Thymus (tissue), 11 donors: ENCODE measurements around the gene SARDH. TPM values are rescaled to one million over a fixed set of nuclear protein-coding genes. Genes with fewer than 3 reads are reported as not detected.
A peak's percentile ranks its signal among the peaks of the same experiment; 100 is the strongest.

Experiments used
- DNase-seq, 9 donors: peaks; one replicate each; pipeline ENCODE4 v3.0.0-alpha.2; 2013; ENCODE audit warnings: low spot score in 9 of 9, low read depth in 6 of 9, missing footprints in 1 of 9
- H3K27ac ChIP-seq, 2 donors: one replicate each; pipeline ENCODE4 v1.5.1; 2013; ENCODE audit warnings: control low read depth in 1 of 2, low read depth in 1 of 2, low read length in 1 of 2, mild to moderate bottlenecking in 1 of 2, moderate library complexity in 1 of 2
- H3K27me3 ChIP-seq, 2 donors: one replicate each; pipeline ENCODE4 v1.5.1; 2013; ENCODE audit warnings: low read length in 1 of 2; ENCODE audit not compliant: control insufficient read depth in 2 of 2, insufficient read depth in 1 of 2
- H3K36me3 ChIP-seq, 2 donors: one replicate each; pipeline ENCODE4 v1.5.1; 2013; ENCODE audit warnings: low read length in 1 of 2, mild to moderate bottlenecking in 1 of 2, moderate library complexity in 1 of 2; ENCODE audit not compliant: control insufficient read depth in 2 of 2, insufficient read depth in 2 of 2
- H3K4me1 ChIP-seq, 2 donors: one replicate each; pipeline ENCODE4 v1.5.1; 2013; ENCODE audit warnings: low read length in 2 of 2; ENCODE audit not compliant: control insufficient read depth in 2 of 2, insufficient read depth in 2 of 2
- H3K4me3 ChIP-seq, 2 donors: one replicate each; pipeline ENCODE4 v1.5.1; 2013; ENCODE audit warnings: low read length in 2 of 2, control low read depth in 1 of 2, mild to moderate bottlenecking in 1 of 2
- H3K9me3 ChIP-seq, 2 donors: one replicate each; pipeline ENCODE4 v1.5.1; 2013; ENCODE audit warnings: low read length in 1 of 2, mild to moderate bottlenecking in 1 of 2; ENCODE audit not compliant: control insufficient read depth in 2 of 2, insufficient read depth in 1 of 2
- WGBS: extraction: QIAGEN DNeasy Blood & Tissue Kit; methylation state at CpG from one replicate; pipeline ENCODE4 v1.1.7; 2013; 5-methylcytosine and 5-hydroxymethylcytosine counted together
- polyA plus RNA-seq: library from polyadenylated mRNA; stranded (reverse); fragments of 200-250 nt; gene quantifications from one replicate; pipeline ENCODE4 v1.2.3, GENCODE V29; 2013
- total RNA-seq: library from RNA; stranded (reverse); fragments of 120-200 nt; gene quantifications from one replicate; pipeline ENCODE4 v1.2.4, GENCODE V29; 2013
- donor health status: healthy.

SARDH gene
- total and polyA plus RNA-seq, 2 donors, result 5.4 to 13.1 TPM

DNA sequence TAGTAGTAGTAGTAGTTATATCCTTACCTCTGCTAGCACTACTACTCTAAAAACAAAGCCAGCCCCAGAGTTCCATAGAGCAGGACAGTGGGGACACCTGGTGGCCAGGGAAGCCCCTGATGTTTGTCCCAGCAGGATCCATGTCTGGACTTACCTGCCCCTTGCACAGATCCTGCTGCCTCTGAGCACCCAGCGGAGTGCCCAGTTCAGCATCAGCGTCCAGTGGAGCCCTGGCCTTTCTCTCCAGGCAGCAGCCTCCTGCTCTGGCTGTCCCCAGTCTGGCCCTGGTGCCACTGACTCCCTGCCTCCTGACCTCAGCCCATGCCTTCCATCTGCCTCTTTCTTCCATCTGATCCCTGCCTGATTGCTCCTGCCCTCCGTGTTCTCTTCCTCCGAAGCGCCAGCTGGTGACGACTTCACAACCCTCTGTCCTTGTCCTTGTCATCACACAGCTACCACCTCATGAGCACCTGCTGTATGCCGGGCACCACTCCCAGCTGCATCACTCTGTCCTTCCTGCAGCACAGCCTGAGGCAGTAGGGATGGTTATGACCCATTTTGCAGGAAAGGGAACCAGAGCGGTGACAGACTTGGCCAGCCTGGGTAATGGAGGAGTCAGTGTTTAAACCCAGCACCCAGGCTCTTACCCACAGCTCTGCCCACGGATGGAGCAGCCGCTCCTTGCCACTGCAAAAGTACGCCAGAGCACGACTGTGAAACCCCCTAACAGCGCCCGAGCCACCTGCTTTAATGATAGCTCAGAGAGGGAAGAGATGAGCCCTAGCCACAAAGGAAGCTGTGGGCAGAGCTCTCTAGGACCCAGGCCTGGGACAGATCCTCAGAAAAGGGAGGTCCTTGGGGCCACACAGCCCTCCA is 11.5 kb downstream of the SARDH start:
- no peak overlapping the region for H3K4me3 ChIP-seq
- 37% methylated on average over 14 of the region's 14 CpGs for WGBS
- peaks cover 0 to 22% of the 10 kb centered on the region in 2 donors for H3K27me3 ChIP-seq
- no peaks in the 10 kb centered on the region for H3K9me3 ChIP-seq
- no peaks in the 10 kb centered on the region for H3K36me3 ChIP-seq
- no peak overlapping the region for H3K27ac ChIP-seq
- H3K4me1 ChIP-seq, result peaks cover 0 to 16% of the 10 kb centered on the region in 2 donors
- DNase-seq, result peak in 2 of 9 donors; percentile 60 to 67

DNA sequence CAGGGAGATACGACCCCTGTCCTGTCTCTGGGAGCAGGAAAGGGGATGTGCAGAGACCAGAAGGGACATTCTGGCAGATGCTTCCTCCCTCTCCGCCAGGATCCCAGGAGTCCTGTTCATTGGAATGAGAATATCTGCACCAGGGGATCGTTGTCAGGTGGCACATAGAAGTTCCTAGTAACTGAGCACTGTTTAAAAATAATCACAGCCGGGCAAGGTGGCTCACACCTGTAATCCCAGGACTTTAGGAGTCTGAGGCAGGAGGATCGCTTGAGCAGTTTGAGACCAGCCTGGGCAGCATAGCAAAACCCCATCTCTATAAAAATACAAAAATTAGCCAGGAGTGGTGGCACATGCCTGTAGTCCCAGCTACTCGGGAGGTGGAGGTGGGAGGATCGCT is 12.3 kb downstream of the SARDH start:
- H3K27ac ChIP-seq, result no peak overlapping the region
- WGBS, result 90% methylated on average over 7 of the region's 7 CpGs
- H3K36me3 ChIP-seq, result no peaks in the 10 kb centered on the region
- DNase-seq, result no peak
- H3K4me1 ChIP-seq, result peaks cover 0 to 16% of the 10 kb centered on the region in 2 donors
- H3K27me3 ChIP-seq, result peaks cover 0 to 20% of the 10 kb centered on the region in 2 donors
- H3K4me3 ChIP-seq, result no peak overlapping the region
- no peaks in the 10 kb centered on the region for H3K9me3 ChIP-seq

- no peak overlapping the region for H3K4me3 ChIP-seq
- 96% methylated on average over 15 of the region's 15 CpGs for WGBS
Measured at GRCh38 chr9:133718563-133719315, 19.4 kb downstream of the SARDH start.

DNA sequence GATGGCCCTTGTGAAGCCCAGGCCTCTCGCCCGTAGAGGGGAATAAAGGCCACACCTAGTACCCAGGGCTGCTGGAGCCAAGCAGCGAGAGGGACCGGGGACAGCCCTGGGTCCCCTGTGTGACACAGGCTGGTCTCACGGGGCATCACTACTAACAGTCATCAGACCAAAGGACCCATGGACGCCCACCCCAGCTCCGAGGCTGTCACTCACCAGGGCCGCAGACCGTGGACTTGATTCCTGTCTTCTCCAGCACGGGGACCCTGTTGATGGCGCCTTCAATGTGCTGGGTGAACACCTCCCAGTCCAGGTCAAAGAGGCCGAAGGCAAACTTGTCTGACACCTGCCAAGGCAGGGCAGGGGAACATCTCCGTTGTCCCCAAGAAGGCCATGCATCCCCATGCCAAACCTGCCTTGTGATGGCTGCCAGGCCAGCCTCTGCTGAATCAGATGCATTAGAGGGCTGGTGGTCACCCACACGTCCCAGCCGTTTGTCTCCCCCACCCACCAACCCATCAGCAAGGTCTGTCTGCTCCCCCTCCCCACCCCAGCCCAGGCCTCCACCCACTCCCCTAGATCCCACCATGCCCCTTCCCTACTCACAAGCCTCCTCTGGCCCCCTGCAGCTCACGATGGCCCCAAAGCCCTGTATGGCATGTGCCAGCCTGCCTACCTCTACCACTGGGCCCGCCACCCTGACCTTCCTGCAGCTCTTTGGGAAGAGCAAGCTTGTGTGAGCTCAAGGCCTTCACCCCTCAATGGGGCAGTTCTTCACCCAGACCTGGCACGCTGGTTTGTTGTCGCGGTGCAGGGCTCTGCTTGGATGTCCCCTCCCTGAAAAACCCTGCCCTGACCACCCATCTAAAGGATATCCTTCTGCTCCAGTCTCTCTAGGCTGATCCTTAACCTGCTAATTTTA is 20.8 kb downstream of the SARDH start:
- no peak overlapping the region for H3K4me3 ChIP-seq
- 97% methylated on average over 20 of the region's 20 CpGs for WGBS
- peaks cover 12 to 32% of the 10 kb centered on the region in 2 donors for H3K4me1 ChIP-seq
- no peak for DNase-seq
- no peak overlapping the region for H3K27ac ChIP-seq
- H3K27me3 ChIP-seq, result peaks cover 2 to 26% of the 10 kb centered on the region in 2 donors
- no peaks in the 10 kb centered on the region for H3K36me3 ChIP-seq
- peaks cover 0 to 5% of the 10 kb centered on the region in 2 donors for H3K9me3 ChIP-seq

More at GRCh38 chr9:133718563-133719315, 19.4 kb downstream of the SARDH start:
- Histone ChIP-seq H3K27ac (no peak overlapping the region), H3K27me3 (peaks cover 2 to 12% of the 10 kb centered on the region in 2 donors), H3K4me1 (peaks cover 0 to 19% of the 10 kb centered on the region in 2 donors), H3K9me3 (peaks cover 0 to 2% of the 10 kb centered on the region in 2 donors), H3K36me3 (no peaks in the 10 kb centered on the region)
- no peak for DNase-seq

- peaks cover 0 to 5% of the 10 kb centered on the region in 2 donors for H3K9me3 ChIP-seq
- H3K27me3 ChIP-seq, result peaks cover 2 to 33% of the 10 kb centered on the region in 2 donors
- peaks cover 14 to 40% of the 10 kb centered on the region in 2 donors for H3K4me1 ChIP-seq
- no peaks in the 10 kb centered on the region for H3K36me3 ChIP-seq
- no peak for DNase-seq
- H3K27ac ChIP-seq, result no peak overlapping the region
- 90% methylated on average over 8 of the region's 8 CpGs for WGBS
- no peak overlapping the region for H3K4me3 ChIP-seq
Measured at GRCh38 chr9:133716564-133717112, 21.5 kb downstream of the SARDH start.

DNA sequence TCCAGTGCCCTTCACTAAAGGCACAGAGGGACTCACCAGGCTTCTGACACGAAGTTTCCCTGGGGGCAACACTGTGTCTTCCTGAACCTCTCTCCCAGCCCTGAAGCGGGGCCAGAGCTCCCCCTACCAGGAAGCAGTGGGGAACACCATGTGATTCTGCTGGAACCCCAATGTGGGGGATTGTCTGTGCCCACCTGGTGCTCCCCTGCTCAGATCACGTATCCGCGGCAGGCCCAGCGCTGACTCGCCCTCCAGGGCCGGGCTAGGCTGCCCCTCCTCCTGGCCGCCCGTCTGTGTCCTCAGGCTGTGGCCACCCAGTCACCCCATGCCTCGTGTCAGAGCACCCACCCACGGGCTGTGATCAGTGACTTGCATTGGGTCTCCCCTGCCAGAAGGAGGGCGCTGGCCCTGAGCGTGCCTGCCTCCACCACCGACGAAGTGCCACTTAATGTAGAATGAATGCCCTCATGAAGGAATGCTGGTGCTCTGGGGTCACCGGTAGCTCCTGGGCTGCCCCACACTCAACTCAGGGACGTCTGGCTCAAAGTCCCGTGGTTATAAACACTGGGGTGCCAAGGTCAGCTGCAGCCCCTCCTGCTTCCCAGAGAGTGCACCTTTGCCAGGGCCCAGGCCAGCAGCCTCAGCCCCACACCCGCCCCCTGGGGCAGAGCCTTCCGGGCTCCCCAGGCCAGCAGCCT is 22.1 kb downstream of the SARDH start:
- Histone ChIP-seq H3K4me1 (peaks cover 17 to 46% of the 10 kb centered on the region in 2 donors), H3K9me3 (peaks cover 0 to 5% of the 10 kb centered on the region in 2 donors), H3K27ac (no peak overlapping the region), H3K4me3 (no peak overlapping the region), H3K27me3 (peaks cover 2 to 39% of the 10 kb centered on the region in 2 donors), H3K36me3 (no peaks in the 10 kb centered on the region)
- WGBS, result 83% methylated on average over 21 of the region's 21 CpGs
- peak in 4 of 9 donors; percentile 45 to 79 (median 59) for DNase-seq

DNA sequence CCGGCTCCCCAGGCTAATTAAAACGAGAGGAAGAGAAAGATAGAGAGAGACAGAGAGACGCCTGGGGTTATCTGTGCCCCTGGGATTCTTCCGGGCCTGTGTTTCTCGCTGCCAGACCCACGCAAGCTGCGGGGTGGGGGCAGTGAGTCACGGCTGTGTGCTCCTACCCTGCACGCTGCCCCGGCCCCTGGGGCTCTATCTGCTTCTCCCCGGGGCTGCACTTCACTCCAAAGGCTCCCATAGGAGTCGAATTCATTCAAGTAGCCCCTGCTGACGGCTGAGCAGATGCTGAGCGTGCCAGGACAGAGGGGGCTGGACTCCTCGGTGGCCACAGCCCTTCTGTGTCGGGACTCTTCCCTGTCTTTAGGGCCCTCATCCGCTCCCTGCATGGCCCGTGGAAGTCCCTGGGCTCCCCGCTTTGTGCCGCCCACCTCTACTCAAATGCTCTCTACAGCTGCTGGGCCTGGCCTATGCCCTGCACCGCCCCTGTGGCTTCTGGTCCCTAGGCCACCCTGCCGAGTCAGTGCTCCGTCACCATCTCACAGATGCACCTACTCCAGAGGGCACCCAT is 22.8 kb downstream of the SARDH start:
- H3K27ac ChIP-seq, result no peak overlapping the region
- H3K4me3 ChIP-seq, result no peak overlapping the region
- 89% methylated on average over 23 of the region's 23 CpGs for WGBS
- H3K9me3 ChIP-seq, result peaks cover 0 to 5% of the 10 kb centered on the region in 2 donors
- H3K27me3 ChIP-seq, result peaks cover 4 to 44% of the 10 kb centered on the region in 2 donors
- no peaks in the 10 kb centered on the region for H3K36me3 ChIP-seq
- H3K4me1 ChIP-seq, result peaks cover 24 to 52% of the 10 kb centered on the region in 2 donors
- DNase-seq, result no peak
